ENCODE measurements around the gene METTL16.

DNA sequence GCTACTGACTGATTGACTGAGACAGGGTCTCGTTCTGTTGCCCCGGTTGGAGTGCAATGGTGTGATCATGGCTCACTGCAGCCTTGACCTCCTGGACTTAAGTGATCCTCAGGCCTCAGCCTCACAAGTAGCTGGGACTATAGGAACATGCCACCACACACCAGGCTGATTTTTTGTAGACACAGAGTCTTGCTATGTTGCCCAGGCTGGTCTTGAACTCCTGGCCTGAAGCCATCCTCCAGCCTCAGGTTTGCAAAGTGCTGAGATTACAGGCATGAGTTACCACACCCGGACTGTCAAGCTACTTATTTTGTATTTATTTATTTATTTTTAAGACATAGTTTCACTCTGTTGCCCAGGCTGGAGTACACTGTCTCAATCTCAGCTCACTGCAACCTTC lies 55.2 kb downstream of the METTL16 start:
- TF ChIP-seq EZH2 (IDR thresholded peaks at IDR 0.05; ENCODE audit: insufficient read depth, poor library complexity, severe bottlenecking): no peak
- no peak for TF ChIP-seq EZH2phosphoT487 (IDR thresholded peaks at IDR 0.05; ENCODE audit: insufficient read depth, low read depth)
